ENCODE measurements around the gene PDXP. TPM values are rescaled to one million over a fixed set of nuclear protein-coding genes. Genes with fewer than 3 reads are reported as not detected.

The PDXP gene
- total RNA-seq, 1 experiment from 2014 or later, result 42.7 TPM

DNA sequence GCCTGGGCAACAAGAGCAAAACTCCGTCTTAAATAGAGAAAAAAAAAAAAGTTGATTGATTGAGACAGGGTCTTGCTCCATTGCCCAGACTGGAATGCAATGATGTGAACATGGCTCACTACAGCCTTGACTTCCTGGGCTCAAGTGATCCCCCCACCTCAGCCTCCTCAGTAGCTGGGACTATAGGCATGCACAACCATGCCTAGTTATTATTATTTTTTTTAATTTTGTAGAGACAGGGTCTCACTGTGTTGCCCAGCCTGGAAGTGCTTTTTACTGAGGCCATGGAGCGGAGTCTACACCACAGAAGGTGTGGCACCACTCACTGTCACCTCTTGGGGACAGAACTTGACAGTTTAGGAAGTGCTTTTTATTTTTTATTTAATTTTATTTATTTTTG, 56.1 kb downstream of the PDXP start:
- Histone ChIP-seq H2AFZ (ENCODE audit: low read depth, low read length, poor library complexity, severe bottlenecking) (no peak overlapping the region), H3K27me3 (ENCODE audit: insufficient read depth, low read length) (no peaks in the 10 kb centered on the region), H3K9ac (ENCODE audit: low read length) (no peak overlapping the region), H3K4me2 (ENCODE audit: low read length) (no peak overlapping the region), H3K4me3 (replicated peaks in 1 of 2; ENCODE audit: low read depth in 1 of 2, low read length in 2 of 2) (no peak overlapping the region), H3K9me2 (ENCODE audit: insufficient read depth) (no peaks in the 10 kb centered on the region), H3K27ac (ENCODE audit: low read depth, low read length) (no peak overlapping the region), H3K79me2 (ENCODE audit: insufficient read depth, low read length) (no peaks in the 10 kb centered on the region), H3K4me1 (ENCODE audit: control insufficient read depth in 1 of 2, insufficient read depth in 2 of 2, low read length in 2 of 2) (0 out of 4 replicates have a peak, but pooled peaks cover 0 to 2% of the 10 kb centered on the region in 2 experiments), H3K9me3 (ENCODE audit: control insufficient read depth in 1 of 2, insufficient read depth in 1 of 2, low read depth in 1 of 2, low read length in 2 of 2) (no peaks in the 10 kb centered on the region), H4K20me1 (ENCODE audit: insufficient read depth) (no peaks in the 10 kb centered on the region), H3K36me3 (ENCODE audit: control insufficient read depth in 1 of 2, insufficient read depth in 2 of 2, low read length in 2 of 2) (no peaks in the 10 kb centered on the region)
- ATAC-seq (no peak), DNase-seq (ENCODE audit: low read depth, low spot score) (no peak)
- BruUV-seq (replicated peaks), result no TSS peak
- POLR2A ChIA-PET, result no interaction called here
- intact Hi-C loops (cut with micrococcal nuclease), result no loop called here
- RAD21 ChIA-PET (ENCODE audit: low non-redundant PET in 1 of 2, low total read pairs in 2 of 2, uncharacterized antibody in 2 of 2, unreplicated experiment in 2 of 2), result no interaction called here
- CTCF ChIA-PET, result no interaction called here
- no peak for TF ChIP-seq RAD21 (IDR thresholded peaks at IDR 0.05; ENCODE audit: low read depth)
- no peak for TF ChIP-seq SRF (IDR thresholded peaks at IDR 0.05; ENCODE audit: low read depth)
- no peak for TF ChIP-seq FOSL1 (IDR thresholded peaks at IDR 0.05; ENCODE audit: low read depth)
- no peak for TF ChIP-seq SP1 (IDR thresholded peaks at IDR 0.05; ENCODE audit: low read depth)
- TF ChIP-seq SIN3A (IDR thresholded peaks at IDR 0.05; ENCODE audit: low read depth), result no peak
- TF ChIP-seq, protein P1, sequence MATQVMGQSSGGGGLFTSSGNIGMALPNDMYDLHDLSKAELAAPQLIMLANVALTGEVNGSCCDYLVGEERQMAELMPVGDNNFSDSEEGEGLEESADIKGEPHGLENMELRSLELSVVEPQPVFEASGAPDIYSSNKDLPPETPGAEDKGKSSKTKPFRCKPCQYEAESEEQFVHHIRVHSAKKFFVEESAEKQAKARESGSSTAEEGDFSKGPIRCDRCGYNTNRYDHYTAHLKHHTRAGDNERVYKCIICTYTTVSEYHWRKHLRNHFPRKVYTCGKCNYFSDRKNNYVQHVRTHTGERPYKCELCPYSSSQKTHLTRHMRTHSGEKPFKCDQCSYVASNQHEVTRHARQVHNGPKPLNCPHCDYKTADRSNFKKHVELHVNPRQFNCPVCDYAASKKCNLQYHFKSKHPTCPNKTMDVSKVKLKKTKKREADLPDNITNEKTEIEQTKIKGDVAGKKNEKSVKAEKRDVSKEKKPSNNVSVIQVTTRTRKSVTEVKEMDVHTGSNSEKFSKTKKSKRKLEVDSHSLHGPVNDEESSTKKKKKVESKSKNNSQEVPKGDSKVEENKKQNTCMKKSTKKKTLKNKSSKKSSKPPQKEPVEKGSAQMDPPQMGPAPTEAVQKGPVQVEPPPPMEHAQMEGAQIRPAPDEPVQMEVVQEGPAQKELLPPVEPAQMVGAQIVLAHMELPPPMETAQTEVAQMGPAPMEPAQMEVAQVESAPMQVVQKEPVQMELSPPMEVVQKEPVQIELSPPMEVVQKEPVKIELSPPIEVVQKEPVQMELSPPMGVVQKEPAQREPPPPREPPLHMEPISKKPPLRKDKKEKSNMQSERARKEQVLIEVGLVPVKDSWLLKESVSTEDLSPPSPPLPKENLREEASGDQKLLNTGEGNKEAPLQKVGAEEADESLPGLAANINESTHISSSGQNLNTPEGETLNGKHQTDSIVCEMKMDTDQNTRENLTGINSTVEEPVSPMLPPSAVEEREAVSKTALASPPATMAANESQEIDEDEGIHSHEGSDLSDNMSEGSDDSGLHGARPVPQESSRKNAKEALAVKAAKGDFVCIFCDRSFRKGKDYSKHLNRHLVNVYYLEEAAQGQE (IDR thresholded peaks at IDR 0.05; ENCODE audit: low read depth), result no peak
- no peak for TF ChIP-seq CEBPB (IDR thresholded peaks at IDR 0.05; ENCODE audit: low read depth)
- TF ChIP-seq POLR2AphosphoS5 (IDR thresholded peaks at IDR 0.05; ENCODE audit: low read depth, low read length), result no peak
- TF ChIP-seq CBX3 (IDR thresholded peaks at IDR 0.05; ENCODE audit: low read depth), result no peak
- no peak for TF ChIP-seq JUND (IDR thresholded peaks at IDR 0.05)
- TF ChIP-seq, protein P2, sequence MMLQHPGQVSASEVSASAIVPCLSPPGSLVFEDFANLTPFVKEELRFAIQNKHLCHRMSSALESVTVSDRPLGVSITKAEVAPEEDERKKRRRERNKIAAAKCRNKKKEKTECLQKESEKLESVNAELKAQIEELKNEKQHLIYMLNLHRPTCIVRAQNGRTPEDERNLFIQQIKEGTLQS (IDR thresholded peaks at IDR 0.05), result no peak
- no peak for TF ChIP-seq EZH2 (IDR thresholded peaks at IDR 0.05)
- no peak for TF ChIP-seq ZNF274 (IDR thresholded peaks at IDR 0.05; ENCODE audit: low read depth, low read length)
- TF ChIP-seq ZFX (IDR thresholded peaks at IDR 0.05), result no peak
- TF ChIP-seq ELF1 (IDR thresholded peaks at IDR 0.05; ENCODE audit: borderline replicate concordance, low read depth), result no peak

Data from HCT116 (cell line).